H9 (cell line): ENCODE results near the gene ALDH1B1. TPM values are rescaled to one million over a fixed set of nuclear protein-coding genes. Genes with fewer than 3 reads are reported as not detected.

Experiments used
- DNase-seq: peaks from one replicate; pipeline ENCODE4 v3.0.0-alpha.2; 2017
- H2AFZ ChIP-seq: one replicate; pipeline ENCODE4 v1.6.1; 2013; ENCODE audit warnings: mild to moderate bottlenecking, low read length, control low read depth, moderate library complexity
- H2AK5ac ChIP-seq: 2 replicates; pipeline ENCODE4 v1.6.1; 2013; ENCODE audit warnings: low read length, control low read depth, mixed read lengths; ENCODE audit not compliant: insufficient read length
- H2BK120ac ChIP-seq: one replicate; pipeline ENCODE4 v1.6.1; 2013; ENCODE audit warnings: low read depth, mild to moderate bottlenecking, low read length, control low read depth, inconsistent platforms; ENCODE audit not compliant: poor library complexity, severe bottlenecking
- H2BK12ac ChIP-seq: 2 replicates; pipeline ENCODE4 v1.6.1; 2013; ENCODE audit warnings: low read length, control low read depth, mixed read lengths, low read depth; ENCODE audit not compliant: insufficient read length
- H2BK15ac ChIP-seq: 2 replicates; pipeline ENCODE4 v1.6.1; 2013; ENCODE audit warnings: low read depth, low read length, control low read depth
- H2BK20ac ChIP-seq: one replicate; pipeline ENCODE4 v1.6.1; 2013; ENCODE audit warnings: low read depth, mild to moderate bottlenecking, low read length, control low read depth, inconsistent platforms; ENCODE audit not compliant: poor library complexity, severe bottlenecking
- H2BK5ac ChIP-seq: 2 replicates; pipeline ENCODE4 v1.6.1; 2013; ENCODE audit warnings: low read length, control low read depth, mixed read lengths; ENCODE audit not compliant: insufficient read length
- H3K14ac ChIP-seq: 2 replicates; pipeline ENCODE4 v1.6.1; 2013; ENCODE audit warnings: low read length, control low read depth; ENCODE audit not compliant: insufficient read depth
- H3K18ac ChIP-seq: 2 replicates; pipeline ENCODE4 v1.6.1; 2013; ENCODE audit warnings: low read depth, mild to moderate bottlenecking, mixed read lengths, low read length, control low read depth; ENCODE audit not compliant: insufficient read length
- H3K23ac ChIP-seq: 2 replicates; pipeline ENCODE4 v1.6.1; 2013; ENCODE audit warnings: low read length, control low read depth, mixed read lengths, low read depth; ENCODE audit not compliant: insufficient read length
- H3K23me2 ChIP-seq: 2 replicates; pipeline ENCODE4 v1.6.1; 2013; ENCODE audit warnings: low read depth, mild to moderate bottlenecking, mixed read lengths, low read length, control low read depth; ENCODE audit not compliant: insufficient read length, poor library complexity, severe bottlenecking
- H3K27ac ChIP-seq: 2 replicates; pipeline ENCODE4 v1.5.1; 2013; ENCODE audit warnings: low read length, control low read depth, mixed read lengths, low read depth; ENCODE audit not compliant: insufficient read length
- H3K27me3 ChIP-seq: 2 replicates; pipeline ENCODE4 v1.6.1; 2013; ENCODE audit warnings: low read length, control low read depth, inconsistent platforms; ENCODE audit not compliant: insufficient read depth
- H3K4ac ChIP-seq: 2 replicates; pipeline ENCODE4 v1.6.1; 2013; ENCODE audit warnings: low read depth, mild to moderate bottlenecking, control low read depth, inconsistent platforms, low read length, moderate library complexity
- H3K4me1 ChIP-seq: 2 replicates; pipeline ENCODE4 v1.6.1; 2013; ENCODE audit warnings: low read length, control low read depth, inconsistent platforms; ENCODE audit not compliant: insufficient read depth
- H3K4me2 ChIP-seq: 2 replicates; pipeline ENCODE4 v1.6.1; 2013; ENCODE audit warnings: low read length, control low read depth, mixed read lengths; ENCODE audit not compliant: insufficient read length, insufficient read depth
- H3K56ac ChIP-seq: 2 replicates; pipeline ENCODE4 v1.6.1; 2013; ENCODE audit warnings: low read depth, mild to moderate bottlenecking, mixed read lengths, low read length, control low read depth; ENCODE audit not compliant: insufficient read length
- H3K79me1 ChIP-seq: 2 replicates; pipeline ENCODE4 v1.6.1; 2013; ENCODE audit warnings: low read depth, mild to moderate bottlenecking, moderate library complexity, low read length, control low read depth, inconsistent platforms; ENCODE audit not compliant: insufficient read depth, poor library complexity, severe bottlenecking
- H3K79me2 ChIP-seq: 2 replicates; pipeline ENCODE4 v1.6.1; 2013; ENCODE audit warnings: low read length, control low read depth, inconsistent platforms; ENCODE audit not compliant: insufficient read depth
- H3K9ac ChIP-seq: 2 replicates; pipeline ENCODE4 v1.6.1; 2013; ENCODE audit warnings: low read length, control low read depth, mixed read lengths; ENCODE audit not compliant: insufficient read length; ENCODE audit errors: extremely low read depth
- H3K9me3 ChIP-seq: one replicate; pipeline ENCODE4 v1.6.1; 2013; ENCODE audit warnings: low read depth, low read length, inconsistent platforms; ENCODE audit not compliant: control insufficient read depth
- H3T11ph ChIP-seq: one replicate; pipeline ENCODE4 v1.6.1; 2013; ENCODE audit warnings: mild to moderate bottlenecking, low read length, control low read depth, inconsistent platforms
- H4K20me1 ChIP-seq: one replicate; pipeline ENCODE4 v1.6.1; 2013; ENCODE audit not compliant: control insufficient read depth, insufficient read length, insufficient read depth
- H4K5ac ChIP-seq: 2 replicates; pipeline ENCODE4 v1.6.1; 2013; ENCODE audit warnings: low read depth, mild to moderate bottlenecking, mixed read lengths, low read length, control low read depth; ENCODE audit not compliant: insufficient read length
- H4K8ac ChIP-seq: replicated peaks from 2 replicates; pipeline ENCODE4 v1.6.1; 2013; ENCODE audit warnings: low read length, control low read depth, mixed read lengths, low read depth; ENCODE audit not compliant: insufficient read length
- H4K91ac ChIP-seq: 2 replicates; pipeline ENCODE4 v1.6.1; 2013; ENCODE audit warnings: low read depth, mild to moderate bottlenecking, moderate library complexity, mixed read lengths, low read length, control low read depth; ENCODE audit not compliant: insufficient read length
- H3K27ac Mint-ChIP-seq, 3 experiments: 2 replicates in 2 of 3; 3 replicates in 1 of 3; pipeline ENCODE4 v1.8.0; 2020 to 2021; ENCODE audit warnings: mixed read lengths in 3 of 3, mild to moderate bottlenecking in 1 of 3, moderate library complexity in 1 of 3
- H3K27me3 Mint-ChIP-seq: 2 replicates; pipeline ENCODE4 v1.8.0; 2021; ENCODE audit warnings: low read depth, mild to moderate bottlenecking, moderate library complexity, mixed read lengths
- H3K36me3 Mint-ChIP-seq, 3 experiments: 2 replicates in 2 of 3; 3 replicates in 1 of 3; pipeline ENCODE4 v1.8.0; 2020 to 2021; ENCODE audit warnings: low read depth in 3 of 3, mixed read lengths in 3 of 3; ENCODE audit not compliant: insufficient read depth in 1 of 3
- H3K4me1 Mint-ChIP-seq, 2 experiments: 2 replicates each; pipeline ENCODE4 v1.8.0; 2020; ENCODE audit warnings: mixed read lengths in 2 of 2
- H3K4me3 Mint-ChIP-seq, 2 experiments: 2 replicates in 1 of 2; 3 replicates in 1 of 2; pipeline ENCODE4 v1.8.0; 2020 to 2021; ENCODE audit warnings: mild to moderate bottlenecking in 2 of 2, mixed read lengths in 2 of 2, moderate library complexity in 1 of 2
- H3K9me3 Mint-ChIP-seq, 2 experiments: 2 replicates in 1 of 2; 3 replicates in 1 of 2; pipeline ENCODE4 v1.8.0; 2020; ENCODE audit warnings: mild to moderate bottlenecking in 2 of 2, mixed read lengths in 2 of 2, moderate library complexity in 1 of 2
- CTCF ChIP-seq: fragments of 200-600 bp; sonication (generic); conservative IDR thresholded peaks from 3 replicates; pipeline ENCODE4 v1.8.0; 2021; ENCODE audit warnings: antibody characterized with exemption, mild to moderate bottlenecking
- WGBS: extraction: QIAGEN DNeasy Blood & Tissue Kit; methylation state at CpG from one replicate; pipeline ENCODE4 v1.1.7; 2013; ENCODE audit warnings: missing lambda C conversion rate, low lambda C conversion rate, mixed read lengths; ENCODE audit not compliant: insufficient read length; ENCODE audit errors: extremely low coverage; 5-methylcytosine and 5-hydroxymethylcytosine counted together
- total RNA-seq: library from RNA; stranded (reverse); gene quantifications from 2 replicates; pipeline ENCODE4 v1.2.1, GENCODE V29; 2021

Gene ALDH1B1
- total RNA-seq, 1 experiment from 2014 or later = 49.6 TPM

GRCh38 chr9:38428062-38428461 lies 35.6 kb downstream of the ALDH1B1 start:
- no peak overlapping the region for H3K4me3 Mint-ChIP-seq
- no peak overlapping the region for H4K8ac ChIP-seq
- H3K4me2 ChIP-seq = no peak overlapping the region
- no peak overlapping the region for H2BK12ac ChIP-seq
- H3K36me3 Mint-ChIP-seq = no peaks in the 10 kb centered on the region
- H3K27ac ChIP-seq = no peak overlapping the region
- H3K4ac ChIP-seq = no peak overlapping the region
- H3K4me1 Mint-ChIP-seq = peaks cover 25 to 29% of the 10 kb centered on the region in 2 experiments
- no CpG with 5 or more reads among the region's 1 CpG for WGBS
- H3K9ac ChIP-seq = no peak overlapping the region
- TF ChIP-seq CTCF = no peak
- H2BK120ac ChIP-seq = no peak overlapping the region
- no peak overlapping the region for H4K5ac ChIP-seq
- H3K23me2 ChIP-seq = peaks cover 10% of the 10 kb centered on the region
- DNase-seq = no peak
- H3K14ac ChIP-seq = no peak overlapping the region
- no peak overlapping the region for H4K91ac ChIP-seq
- no peak overlapping the region for H3K56ac ChIP-seq
- peaks cover 15% of the 10 kb centered on the region; the same call in 1 of the 2 replicates for H3K27me3 ChIP-seq
- H3K23ac ChIP-seq = no peak overlapping the region
- no peaks in the 10 kb centered on the region for H3K4me1 ChIP-seq
- H3K9me3 ChIP-seq = no peaks in the 10 kb centered on the region
- no peak overlapping the region for H2BK15ac ChIP-seq
- H2AFZ ChIP-seq = no peak overlapping the region
- H2BK5ac ChIP-seq = no peak overlapping the region
- H4K20me1 ChIP-seq = no peaks in the 10 kb centered on the region
- H3K27ac Mint-ChIP-seq = no peak overlapping the region
- no peaks in the 10 kb centered on the region for H3K9me3 Mint-ChIP-seq
- no peak overlapping the region for H3K18ac ChIP-seq
- no peaks in the 10 kb centered on the region for H3K79me1 ChIP-seq
- peaks cover 54% of the 10 kb centered on the region for H3K27me3 Mint-ChIP-seq
- no peak overlapping the region for H2BK20ac ChIP-seq
- no peak overlapping the region for H3T11ph ChIP-seq
- no peaks in the 10 kb centered on the region for H3K79me2 ChIP-seq
- no peak overlapping the region for H2AK5ac ChIP-seq
